Hepatocyte (in vitro differentiated cells): ENCODE measurements around the gene SLMAP.

Experiments used
- EZH2 ChIP-seq: fragments of 200-600 bp; sonication (generic); IDR thresholded peaks from 2 replicates; pipeline ENCODE4 v1.6.1; 2016; ENCODE audit warnings: antibody characterized with exemption, mild to moderate bottlenecking, borderline replicate concordance
- EZH2phosphoT487 ChIP-seq: fragments of 200-600 bp; sonication (generic); IDR thresholded peaks from one replicate; pipeline ENCODE4 v1.6.1; 2018; ENCODE audit warnings: antibody characterized with exemption, mild to moderate bottlenecking, low read depth, moderate library complexity; ENCODE audit not compliant: unreplicated experiment, severe bottlenecking
- TF ChIP-seq, protein P1 (sequence below): fragments of 200-600 bp; sonication (generic); IDR thresholded peaks from 2 replicates; pipeline ENCODE4 v1.5.1; 2016; ENCODE audit warnings: antibody characterized with exemption, mild to moderate bottlenecking; ENCODE audit not compliant: poor library complexity

DNA sequence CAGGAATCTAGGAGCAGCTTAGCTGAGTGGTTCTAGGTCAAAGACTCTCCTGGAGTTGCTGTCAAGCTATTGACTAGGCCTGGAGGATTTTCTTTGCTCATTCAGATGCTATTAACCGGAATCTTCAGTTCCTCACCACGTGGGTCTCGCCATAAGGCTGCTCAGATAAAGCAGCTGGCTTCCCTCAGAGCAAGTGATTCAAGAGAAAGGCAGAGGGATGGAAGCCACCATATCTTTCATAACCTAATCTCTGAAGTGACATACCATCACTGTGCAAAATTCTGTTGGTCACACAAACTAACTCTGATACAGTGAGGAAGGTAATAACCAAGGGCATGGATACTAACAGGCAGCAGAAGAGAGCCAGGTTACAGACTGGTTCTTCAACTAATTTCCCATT is 179.4 kb downstream of the SLMAP start:
- TF ChIP-seq, protein P1, sequence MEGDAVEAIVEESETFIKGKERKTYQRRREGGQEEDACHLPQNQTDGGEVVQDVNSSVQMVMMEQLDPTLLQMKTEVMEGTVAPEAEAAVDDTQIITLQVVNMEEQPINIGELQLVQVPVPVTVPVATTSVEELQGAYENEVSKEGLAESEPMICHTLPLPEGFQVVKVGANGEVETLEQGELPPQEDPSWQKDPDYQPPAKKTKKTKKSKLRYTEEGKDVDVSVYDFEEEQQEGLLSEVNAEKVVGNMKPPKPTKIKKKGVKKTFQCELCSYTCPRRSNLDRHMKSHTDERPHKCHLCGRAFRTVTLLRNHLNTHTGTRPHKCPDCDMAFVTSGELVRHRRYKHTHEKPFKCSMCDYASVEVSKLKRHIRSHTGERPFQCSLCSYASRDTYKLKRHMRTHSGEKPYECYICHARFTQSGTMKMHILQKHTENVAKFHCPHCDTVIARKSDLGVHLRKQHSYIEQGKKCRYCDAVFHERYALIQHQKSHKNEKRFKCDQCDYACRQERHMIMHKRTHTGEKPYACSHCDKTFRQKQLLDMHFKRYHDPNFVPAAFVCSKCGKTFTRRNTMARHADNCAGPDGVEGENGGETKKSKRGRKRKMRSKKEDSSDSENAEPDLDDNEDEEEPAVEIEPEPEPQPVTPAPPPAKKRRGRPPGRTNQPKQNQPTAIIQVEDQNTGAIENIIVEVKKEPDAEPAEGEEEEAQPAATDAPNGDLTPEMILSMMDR: no peak
- TF ChIP-seq EZH2 (no peak), EZH2phosphoT487 (no peak)
